GM21786 (cell line): ENCODE results near the gene KSR2.
A peak's percentile ranks its signal among the peaks of the same experiment; 100 is the strongest.
"Not testable (repeated sequence)": the region's sequence is repeated elsewhere in the genome, so short reads cannot be mapped to it uniquely, and the experiment has no call there.

Source experiments
- ATAC-seq: cut with Tn5 transposase; IDR thresholded peaks from one replicate; pipeline ENCODE4 v1.9.1; 2021; ENCODE audit not compliant: unreplicated experiment

Gene KSR2

DNA sequence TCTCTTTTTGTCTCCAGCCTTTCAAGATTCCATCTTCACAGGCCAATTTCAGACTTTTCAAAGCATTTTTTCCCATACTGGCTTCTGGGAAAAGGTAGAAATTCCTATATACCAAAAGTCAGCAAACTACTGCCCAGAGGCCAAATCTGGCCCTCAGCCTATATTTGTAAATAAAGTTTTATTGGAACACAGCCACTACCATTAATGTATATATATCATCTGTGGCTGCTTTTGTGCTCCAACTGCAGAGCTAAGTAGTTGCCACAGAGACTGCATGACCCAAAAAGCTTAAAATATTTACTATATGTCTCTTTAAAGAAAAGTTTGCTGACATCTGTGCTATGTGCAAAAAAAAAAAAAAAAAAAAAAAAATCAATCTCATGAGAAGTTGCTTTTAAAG lies 76.3 kb downstream of the KSR2 start:
- no peak for ATAC-seq

DNA sequence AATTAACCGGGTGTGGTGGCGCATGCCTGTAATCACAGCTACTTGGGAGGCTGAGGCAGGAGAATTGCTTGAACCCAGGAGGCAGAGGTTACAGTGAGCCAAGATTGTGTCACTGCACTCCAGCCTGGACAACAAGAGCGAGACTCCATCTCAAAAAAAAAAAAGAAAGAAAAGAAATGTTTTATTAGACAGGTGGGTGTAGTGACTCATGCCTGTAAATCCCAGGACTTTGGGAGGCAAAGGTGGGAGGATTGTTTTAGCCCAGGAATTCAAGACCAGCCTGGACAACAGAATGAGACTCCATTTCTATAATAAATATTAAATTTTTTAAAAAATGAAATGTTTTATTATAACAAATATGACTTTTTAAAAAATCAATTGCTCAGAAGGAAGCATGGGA lies 77.5 kb downstream of the KSR2 start:
- not testable (repeated sequence) for ATAC-seq

DNA sequence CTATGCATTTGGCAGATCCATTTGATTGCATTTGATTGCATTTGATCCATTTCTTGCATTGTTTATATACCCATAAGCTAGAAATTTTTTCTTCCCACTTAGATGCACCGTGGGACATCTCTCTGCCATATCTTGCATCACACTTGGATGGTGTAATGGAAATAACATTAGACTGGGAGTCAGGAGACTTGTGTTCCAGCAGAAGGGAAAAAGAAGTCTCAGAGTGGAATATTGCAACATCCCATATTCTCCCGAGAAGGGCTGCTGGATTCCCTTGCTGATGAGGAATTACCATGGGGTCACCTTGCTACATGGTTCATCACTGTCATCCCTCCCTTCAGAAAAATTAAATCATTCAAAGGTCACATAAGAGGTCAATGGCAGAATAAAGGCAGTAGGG lies 78.1 kb downstream of the KSR2 start:
- ATAC-seq = no peak

DNA sequence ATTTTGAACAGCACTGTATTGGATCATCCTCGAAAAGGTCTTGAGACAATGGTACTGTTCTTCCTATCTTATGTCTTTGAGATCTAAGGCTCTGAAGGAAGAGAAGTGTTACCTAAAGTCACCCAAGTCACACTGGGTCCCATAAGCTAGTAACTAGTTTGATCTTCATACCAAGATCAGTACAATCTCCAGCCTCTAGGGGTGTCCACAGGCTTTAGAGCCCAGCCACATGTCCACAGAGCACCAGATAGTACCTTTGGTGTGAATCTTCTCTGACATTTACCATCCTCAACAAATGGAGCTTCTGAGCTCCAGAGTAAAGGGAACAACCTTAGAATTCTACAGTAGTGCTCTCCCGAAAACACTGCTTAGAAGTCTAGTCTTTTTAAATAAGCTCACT lies 78.7 kb downstream of the KSR2 start:
- no peak for ATAC-seq

DNA sequence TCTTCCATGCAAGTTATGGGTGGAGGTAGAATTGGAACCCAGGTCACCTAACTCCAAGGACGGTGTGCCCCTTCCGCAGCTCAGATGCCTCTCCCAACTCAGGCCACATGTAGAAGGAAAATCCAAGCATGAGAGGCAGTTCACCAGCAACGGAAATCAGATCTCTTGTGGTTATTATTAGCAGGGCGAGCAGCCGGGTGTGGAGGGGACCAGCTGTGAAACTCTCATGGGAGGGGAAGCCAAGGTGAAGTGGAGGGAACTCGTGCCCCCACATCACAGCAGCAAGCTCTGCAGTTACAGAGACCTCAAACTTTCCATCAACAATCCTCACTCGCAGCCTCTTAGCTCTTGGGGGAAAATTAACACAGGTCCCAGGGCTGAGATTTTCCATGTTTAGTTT lies 79.7 kb downstream of the KSR2 start:
- no peak for ATAC-seq

DNA sequence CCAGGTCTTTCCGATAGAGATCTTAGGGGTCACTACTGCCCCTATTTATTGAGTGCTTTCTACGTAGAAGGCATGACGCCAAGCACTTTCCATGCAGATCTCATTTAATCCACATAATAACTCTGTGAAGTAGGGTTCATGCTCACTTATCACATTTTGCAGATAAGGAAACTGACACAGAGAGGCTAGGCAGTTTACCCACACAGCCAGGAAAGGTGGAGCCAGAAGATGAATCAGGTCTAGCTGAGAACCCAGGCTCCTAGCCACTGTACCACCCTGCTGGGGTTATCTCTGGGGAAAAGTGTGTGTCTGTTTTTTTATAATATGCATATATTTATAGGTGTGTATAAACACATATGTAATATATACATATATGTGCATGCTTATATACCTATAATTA lies 83.6 kb downstream of the KSR2 start:
- ATAC-seq = no peak

DNA sequence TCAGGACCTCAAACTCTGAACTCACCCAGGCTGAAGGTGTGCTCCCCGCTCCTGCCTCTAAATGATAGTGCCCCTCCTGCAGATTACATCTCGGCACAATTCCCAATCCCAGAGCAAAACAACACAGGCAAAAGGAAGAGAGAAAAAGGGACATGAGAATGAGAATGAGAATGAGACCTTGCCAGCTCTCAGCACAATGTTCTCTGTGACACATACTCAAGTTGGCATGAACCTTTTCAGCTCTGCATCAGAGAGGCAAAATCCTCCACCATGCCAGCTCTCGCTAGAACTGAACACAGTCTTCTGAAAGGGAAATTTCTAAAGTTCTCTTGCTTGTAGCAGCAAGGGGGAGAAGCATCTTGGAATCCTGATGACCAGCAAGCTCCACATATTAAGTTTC lies 84.6 kb downstream of the KSR2 start:
- ATAC-seq = no peak

DNA sequence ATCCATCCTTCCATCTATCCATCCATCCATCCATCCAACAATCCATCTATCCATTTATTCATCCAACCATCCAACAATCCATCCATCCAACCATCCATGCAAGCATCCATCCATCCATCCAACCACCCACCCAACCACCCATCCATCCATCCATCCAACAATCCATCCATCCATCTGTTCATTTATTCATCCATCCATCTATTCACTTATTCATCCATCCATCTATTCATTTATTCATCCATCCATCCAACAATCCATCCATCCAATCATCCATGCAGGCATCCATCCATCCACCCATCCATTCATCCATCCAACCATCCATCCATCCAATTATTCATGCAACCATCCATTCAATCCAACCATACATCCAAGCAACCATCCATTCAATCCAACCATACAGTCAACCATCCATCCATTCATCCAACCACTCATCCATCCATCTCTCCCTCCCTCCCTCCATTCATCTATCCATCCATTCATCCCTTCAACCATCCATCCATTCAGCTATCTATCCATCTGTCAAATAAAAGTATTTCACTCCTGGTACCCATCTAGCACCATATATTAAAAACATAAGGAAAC lies 86.1 kb downstream of the KSR2 start:
- ATAC-seq = no peak

DNA sequence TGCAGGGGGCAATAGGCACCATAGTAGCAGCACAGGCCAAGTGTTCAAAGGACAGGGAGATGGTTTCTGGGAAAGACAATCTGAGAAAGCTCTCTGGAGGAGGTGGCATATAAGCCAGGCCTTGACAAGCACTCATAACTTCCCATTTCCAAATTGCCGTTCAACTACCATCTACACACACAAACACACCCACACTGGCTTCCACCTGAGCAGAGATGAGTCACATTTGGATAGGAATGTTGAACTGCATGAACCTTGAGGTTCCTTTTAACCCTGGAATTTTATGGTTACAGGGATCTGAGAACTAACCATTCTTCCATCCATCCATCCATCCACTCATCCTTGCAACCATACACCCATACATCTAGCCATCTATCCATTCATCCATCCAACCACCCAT lies 86.6 kb downstream of the KSR2 start:
- no peak for ATAC-seq

DNA sequence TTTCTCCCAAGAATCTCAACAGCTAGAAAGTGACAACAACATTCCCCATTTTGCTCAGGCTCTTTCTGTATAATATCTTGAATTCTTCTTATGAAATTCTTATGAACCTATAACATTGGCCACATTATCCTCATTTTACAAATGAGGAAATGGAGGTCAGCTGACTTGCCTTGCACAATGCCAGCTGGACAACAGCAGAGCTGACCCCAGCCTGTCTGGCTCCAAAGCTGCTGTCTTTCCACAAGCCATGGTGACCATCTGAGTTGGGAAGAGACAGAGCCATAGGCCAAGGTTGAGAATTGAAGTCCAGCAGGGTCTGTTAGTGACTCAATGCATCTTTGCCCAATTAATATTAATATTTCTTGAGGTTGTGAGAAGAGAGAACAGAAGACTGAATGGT lies 87.3 kb downstream of the KSR2 start:
- ATAC-seq = no peak

DNA sequence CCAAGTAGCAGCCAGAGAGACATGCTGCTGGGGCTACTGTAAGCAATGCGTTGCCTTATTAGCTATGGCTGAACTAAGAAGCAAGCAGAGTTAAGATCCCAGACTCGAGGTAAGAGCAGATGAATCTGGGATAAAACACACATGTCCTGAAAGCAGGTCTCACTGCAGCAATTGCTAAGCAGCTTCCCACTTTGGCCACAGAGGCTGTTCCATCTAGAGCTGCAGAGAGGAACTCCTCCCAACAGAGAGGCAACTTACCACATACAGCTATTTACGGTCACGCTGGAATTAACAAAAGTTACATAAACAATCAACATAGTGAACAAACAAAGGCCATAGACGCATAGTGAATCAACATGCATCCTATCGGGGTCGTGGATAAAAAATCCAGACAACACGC lies 90.2 kb downstream of the KSR2 start:
- no peak for ATAC-seq

DNA sequence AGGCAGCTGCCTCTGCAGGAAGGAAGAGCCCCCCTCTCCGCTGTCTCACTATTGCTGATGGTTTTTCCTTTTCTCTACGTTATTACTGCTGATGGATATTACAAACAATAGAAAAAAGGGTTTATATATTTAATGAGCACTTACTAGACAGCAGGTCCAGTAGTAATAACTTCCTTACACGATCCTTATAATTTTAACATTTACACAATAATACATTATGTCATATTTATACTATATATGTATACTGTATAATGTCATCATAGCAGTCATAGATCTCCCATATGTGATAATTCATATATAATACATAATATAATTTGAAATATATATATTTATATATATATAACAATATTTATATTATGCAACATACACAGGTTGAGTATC lies 92.4 kb downstream of the KSR2 start:
- ATAC-seq = no peak

DNA sequence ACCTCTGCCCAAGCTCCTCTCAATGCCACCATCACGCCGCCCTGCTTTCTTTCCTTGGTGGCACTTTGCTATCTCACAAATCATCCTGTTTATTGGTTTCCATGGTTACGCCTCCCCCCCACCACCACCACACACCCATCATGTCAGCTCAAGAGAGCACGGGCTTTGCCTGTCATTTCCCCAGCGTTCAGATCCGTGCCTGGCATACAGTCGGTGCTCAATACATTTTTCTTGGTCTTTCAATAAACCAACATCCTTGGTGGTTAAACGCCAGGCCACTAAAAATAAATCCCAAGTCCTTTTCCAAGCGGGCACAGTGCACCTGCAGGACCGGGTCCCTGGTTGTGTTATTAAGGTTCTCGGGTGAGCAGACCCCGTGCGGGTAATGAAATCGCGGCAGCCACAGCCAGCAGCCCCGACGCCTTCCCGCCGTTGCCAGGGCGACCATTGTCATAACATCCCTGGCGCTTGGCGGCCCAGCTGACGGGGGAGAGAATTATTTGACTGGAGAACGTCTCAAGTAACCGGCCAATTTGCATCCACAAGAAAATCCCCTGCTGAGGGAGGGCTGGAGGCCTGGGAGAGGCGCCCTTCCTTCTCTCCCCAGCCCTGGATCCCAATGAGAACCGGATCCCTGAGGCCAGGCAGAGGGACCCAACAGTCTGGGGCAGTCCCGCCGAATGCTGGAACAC lies 92.9 kb downstream of the KSR2 start:
- no peak for ATAC-seq

DNA sequence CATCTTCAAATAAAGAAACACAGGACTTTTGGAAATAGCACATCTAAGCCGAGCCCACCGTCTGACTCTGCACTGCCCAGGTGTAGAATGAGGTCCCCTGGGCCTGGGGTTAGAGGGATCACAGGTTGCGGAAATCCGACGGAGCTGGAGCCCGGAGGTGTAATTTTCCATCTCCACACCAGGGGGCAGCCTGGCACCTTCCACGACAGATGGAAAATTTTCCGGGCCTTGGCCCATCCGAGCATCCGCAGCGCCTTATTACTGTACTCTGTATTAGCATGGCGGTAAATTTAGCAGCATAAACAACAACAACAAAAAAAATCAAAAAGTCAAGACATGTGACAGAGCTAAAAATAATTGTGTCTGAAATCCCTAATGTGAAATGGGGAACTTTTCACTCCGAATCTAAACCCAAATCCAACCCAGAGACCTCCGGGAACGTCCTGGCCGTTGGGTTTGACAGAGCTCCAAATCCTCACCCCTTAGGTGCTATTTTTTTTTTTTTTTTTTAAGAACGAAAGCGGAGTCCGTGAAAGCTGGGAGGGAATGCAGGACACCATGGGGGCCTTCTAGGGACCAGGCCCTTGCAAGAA lies 93.9 kb downstream of the KSR2 start:
- peak; percentile 64 for ATAC-seq

DNA sequence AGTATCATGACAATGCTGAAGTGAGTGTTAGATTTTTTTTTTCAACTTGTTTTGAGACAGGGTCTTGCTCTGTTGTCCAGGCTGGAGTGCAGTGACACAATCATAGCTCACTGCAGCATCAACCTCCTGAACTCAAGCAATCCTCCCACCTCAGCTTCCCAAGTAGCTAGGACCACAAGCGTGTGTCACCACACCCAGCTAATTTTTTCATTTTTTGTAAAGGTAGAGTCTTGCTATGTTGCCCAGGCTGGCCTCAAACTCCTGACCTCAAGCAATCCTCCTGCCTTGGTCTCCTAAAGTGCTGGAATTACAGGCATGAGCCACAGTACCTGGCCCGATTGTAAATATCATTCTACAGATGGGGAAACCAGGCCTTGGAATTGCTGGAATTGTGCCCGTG lies 94.6 kb downstream of the KSR2 start:
- ATAC-seq = not testable (repeated sequence)

DNA sequence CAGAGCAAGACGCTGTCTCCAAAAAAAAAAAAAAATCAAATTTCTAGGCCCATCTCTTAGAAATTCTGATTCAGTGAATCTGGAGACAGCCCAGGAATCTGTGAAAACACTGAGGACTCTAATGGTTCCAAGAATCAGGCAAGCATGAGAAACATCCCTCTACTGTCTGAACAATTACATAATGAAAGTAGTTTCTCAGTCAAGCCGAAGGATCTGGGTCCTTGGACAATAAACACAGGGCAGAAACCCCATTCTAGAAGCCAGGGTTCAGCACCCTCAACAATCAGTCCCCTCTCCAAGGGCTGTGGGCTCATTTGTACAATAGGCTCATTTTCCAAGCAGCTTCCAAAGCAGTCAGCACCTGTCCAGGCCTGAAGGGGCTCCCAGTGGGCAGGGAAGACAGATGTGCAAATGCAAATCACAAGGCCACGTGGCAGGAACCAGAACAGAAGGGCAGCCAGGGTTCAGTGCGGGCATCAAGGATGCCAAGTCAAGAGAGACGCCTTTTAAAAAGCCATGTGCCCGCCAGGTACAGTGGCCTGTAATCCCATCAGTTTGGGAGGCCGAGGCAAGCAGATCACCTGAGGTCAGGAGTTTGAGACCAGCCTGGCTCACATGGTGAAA lies 96.1 kb downstream of the KSR2 start:
- ATAC-seq = no peak

DNA sequence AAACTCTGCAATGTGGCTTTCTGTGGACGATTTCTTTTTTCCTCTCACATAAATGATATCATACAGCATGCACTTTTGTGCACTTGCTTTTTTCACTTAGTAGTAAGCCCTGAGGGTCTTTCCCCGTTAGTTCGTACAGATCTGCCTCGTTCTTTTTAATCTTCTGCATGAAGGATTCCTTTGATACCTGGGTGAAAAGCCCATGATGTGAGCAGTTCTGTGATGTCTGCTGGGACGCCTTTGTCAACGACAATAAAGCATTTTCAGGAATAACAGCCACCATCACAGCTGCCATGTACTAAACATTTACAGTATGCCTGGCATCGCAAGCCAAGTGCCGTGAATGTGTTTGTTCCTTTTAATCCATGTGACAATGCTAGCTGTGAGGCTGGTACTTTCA lies 99.2 kb downstream of the KSR2 start:
- no peak for ATAC-seq

DNA sequence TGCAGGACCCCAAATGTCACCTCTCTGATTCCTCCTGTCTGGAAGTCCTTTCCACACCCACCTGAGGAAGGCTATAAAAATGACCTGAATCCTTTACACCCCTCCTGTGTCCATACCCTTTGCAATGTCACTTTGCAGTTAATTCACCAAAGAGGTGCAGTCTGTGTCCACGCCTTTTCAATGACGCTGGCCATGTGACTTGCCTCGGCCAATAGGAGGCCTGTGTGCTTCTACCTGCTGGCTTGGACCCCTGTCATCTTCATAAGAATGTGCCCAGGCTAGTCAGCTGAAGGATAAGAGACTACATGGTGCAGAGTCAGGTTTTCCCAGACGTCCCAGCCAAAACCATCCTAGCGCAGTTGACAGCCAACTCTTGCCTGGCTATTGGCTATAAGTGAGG lies 101.4 kb downstream of the KSR2 start:
- ATAC-seq = no peak

DNA sequence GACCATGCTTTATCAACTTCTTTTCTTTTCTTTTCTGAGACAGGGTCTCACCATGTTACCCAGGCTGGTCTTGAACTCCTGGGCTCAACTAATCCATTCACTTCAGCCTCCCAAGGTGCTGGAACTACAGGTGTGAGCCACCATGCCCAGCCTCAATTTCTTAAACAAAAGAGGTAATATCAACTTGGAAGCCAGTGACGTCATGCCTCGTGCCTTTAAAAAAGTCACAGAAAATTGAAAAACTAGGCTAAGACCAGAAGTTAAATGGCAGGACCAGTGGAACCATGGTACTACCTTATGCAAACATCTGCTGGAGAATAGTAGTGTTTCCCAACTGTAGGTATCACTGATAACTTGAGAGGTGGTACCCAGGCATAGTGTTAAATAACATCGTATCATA lies 103.3 kb downstream of the KSR2 start:
- no peak for ATAC-seq

DNA sequence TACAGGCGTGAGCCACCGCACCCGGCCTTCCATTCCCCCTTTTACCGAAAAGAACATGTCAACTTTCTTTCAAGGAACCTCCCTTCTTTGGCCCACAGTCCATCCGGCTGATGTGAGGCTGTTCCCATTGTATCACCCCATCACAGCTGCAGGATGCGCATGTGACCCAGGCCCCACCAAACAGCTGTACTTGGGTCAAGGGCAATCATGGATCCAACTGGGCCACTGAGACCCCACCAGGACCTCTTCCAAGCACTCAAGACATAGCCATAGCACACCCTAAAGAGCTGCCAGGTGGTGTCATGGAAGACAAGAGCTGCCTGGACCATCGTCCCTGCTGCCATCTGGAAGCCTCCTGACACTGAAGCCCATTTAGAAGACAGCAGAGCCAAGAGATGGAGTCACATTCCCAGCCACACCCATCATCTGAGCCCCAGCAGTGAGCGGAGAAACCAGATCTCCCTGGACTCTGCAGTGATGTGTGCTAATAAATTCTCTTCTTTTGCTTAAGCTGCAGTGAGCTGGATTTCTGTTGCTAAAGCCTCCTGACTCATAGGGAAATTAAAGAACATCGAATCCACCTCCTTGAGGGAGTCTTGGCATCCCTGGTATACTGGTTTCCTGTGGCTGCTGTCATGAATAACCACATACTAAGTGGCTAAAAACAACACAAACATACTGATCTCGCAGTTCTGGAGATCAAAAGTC lies 105.6 kb downstream of the KSR2 start:
- no peak for ATAC-seq

DNA sequence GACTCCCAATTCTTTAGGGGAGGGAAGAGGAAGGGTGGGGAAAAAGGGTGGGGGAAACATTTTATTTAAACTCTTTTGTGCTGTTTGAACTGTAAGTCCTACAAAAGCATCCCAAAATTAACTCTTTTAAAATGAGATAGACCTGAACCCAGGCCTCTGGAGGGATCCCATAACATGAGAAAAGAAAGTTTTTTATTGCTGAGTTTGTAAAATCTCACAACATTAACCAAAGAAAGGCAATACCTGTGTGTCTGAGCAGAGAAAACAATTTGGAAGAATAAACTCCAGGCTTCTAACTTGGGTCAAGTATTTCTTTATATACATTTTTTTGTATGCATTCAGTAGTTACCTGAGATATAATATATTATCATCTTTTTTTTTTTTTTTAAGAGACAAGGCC lies 107.1 kb downstream of the KSR2 start:
- no peak for ATAC-seq

DNA sequence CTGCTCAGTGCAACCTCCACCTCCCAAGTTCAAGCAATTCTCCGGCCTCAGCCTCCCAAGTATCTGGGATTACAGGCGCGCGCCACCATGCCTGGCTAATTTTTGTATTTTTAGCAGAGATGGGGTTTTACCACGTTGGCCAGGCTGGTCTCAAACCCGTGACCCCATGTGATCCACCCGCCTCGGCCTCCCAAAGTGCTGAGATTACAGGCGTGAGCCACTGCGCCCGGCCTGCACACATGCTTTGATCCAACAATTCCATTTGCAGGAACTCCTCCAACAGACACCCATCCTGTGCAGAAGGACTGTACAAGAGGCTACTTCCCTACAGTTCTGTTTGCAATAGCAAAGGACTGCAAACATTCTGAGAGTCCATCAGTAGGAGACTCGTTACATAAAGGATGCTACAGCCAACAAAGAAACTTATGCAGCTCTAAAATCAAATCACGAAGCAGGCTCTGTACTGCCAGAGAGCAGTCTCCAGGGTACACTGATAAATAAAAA lies 108.0 kb downstream of the KSR2 start:
- ATAC-seq = not testable (repeated sequence)
